ENCODE measurements around the gene PCBD1.

- TF ChIP-seq CTCF (IDR thresholded peaks at IDR 0.05) = no peak
- TF ChIP-seq POLR2A (IDR thresholded peaks at IDR 0.05) = no peak
Observed at GRCh38 chr10:70834021-70834420, 54.3 kb downstream of the PCBD1 start.

Measured in vagina (tissue), 2 donors.